Measurements from ENCODE around the gene NTRK3. TPM values are rescaled to one million over a fixed set of nuclear protein-coding genes. Genes with fewer than 3 reads are reported as not detected.

Gene NTRK3
- total RNA-seq, 3 donors from 2014 or later (not counting 1 experiment from before 2014, with no cell fraction given) = not detected

- no peaks in the 10 kb centered on the region for H3K36me3 Mint-ChIP-seq
- H3K4me3 ChIP-seq (ENCODE audit: low read length) = no peak overlapping the region
- no peak for TF ChIP-seq CTCF (IDR thresholded peaks at IDR 0.05)
- no peak overlapping the region for H3K27ac Mint-ChIP-seq
- peaks cover 6 to 11% of the 10 kb centered on the region in 2 donors for H3K27me3 Mint-ChIP-seq (ENCODE audit: low read depth in 2 of 2)
- intact Hi-C loops (cut with micrococcal nuclease) = no loop called here
- ATAC-seq = no peak
- no peaks in the 10 kb centered on the region for H3K9me3 ChIP-seq (ENCODE audit: control insufficient read depth, insufficient read depth, low read length)
- no peaks in the 10 kb centered on the region for H3K9me3 Mint-ChIP-seq
- H3K36me3 ChIP-seq (ENCODE audit: control insufficient read depth, insufficient read depth, low read length) = no peaks in the 10 kb centered on the region
- H3K27me3 ChIP-seq (ENCODE audit: control insufficient read depth, insufficient read depth, low read length) = no peaks in the 10 kb centered on the region
- H3K4me3 Mint-ChIP-seq = no peak overlapping the region
- no peak overlapping the region for H3K27ac ChIP-seq (ENCODE audit: low read length)
- no peak for DNase-seq
- WGBS (ENCODE audit: insufficient coverage) = 84% methylated on average over 3 of the region's 3 CpGs
- H3K4me1 Mint-ChIP-seq = no peaks in the 10 kb centered on the region
- no peaks in the 10 kb centered on the region for H3K4me1 ChIP-seq (ENCODE audit: control insufficient read depth, insufficient read depth, low read length)
These were observed 66.3 kb downstream of the NTRK3 start for GRCh38 chr15:88190232-88190631.

- DNase-seq (no peak), ATAC-seq (no peak)
- Histone ChIP-seq H3K36me3 (ENCODE audit: control insufficient read depth, insufficient read depth, low read length) (no peaks in the 10 kb centered on the region), H3K4me3 (ENCODE audit: low read length) (no peak overlapping the region), H3K27ac (ENCODE audit: low read length) (no peak overlapping the region), H3K27me3 (ENCODE audit: control insufficient read depth, insufficient read depth, low read length) (no peaks in the 10 kb centered on the region), H3K9me3 (ENCODE audit: control insufficient read depth, insufficient read depth, low read length) (no peaks in the 10 kb centered on the region), H3K4me1 (ENCODE audit: control insufficient read depth, insufficient read depth, low read length) (no peaks in the 10 kb centered on the region)
- no peak overlapping the region for H3K27ac Mint-ChIP-seq
- no peak overlapping the region for H3K4me3 Mint-ChIP-seq
- TF ChIP-seq CTCF (IDR thresholded peaks at IDR 0.05) = no peak
- no peaks in the 10 kb centered on the region for H3K27me3 Mint-ChIP-seq (ENCODE audit: low read depth in 2 of 2)
- H3K36me3 Mint-ChIP-seq = no peaks in the 10 kb centered on the region
- intact Hi-C loops (cut with micrococcal nuclease) = no loop called here
- WGBS (ENCODE audit: insufficient coverage) = 88% methylated on average over 2 of the region's 2 CpGs
- no peaks in the 10 kb centered on the region for H3K4me1 Mint-ChIP-seq
- H3K9me3 Mint-ChIP-seq = no peaks in the 10 kb centered on the region
These were observed 68.2 kb downstream of the NTRK3 start for GRCh38 chr15:88188300-88188699.

- no peak for TF ChIP-seq CTCF (IDR thresholded peaks at IDR 0.05)
- no peaks in the 10 kb centered on the region for H3K9me3 Mint-ChIP-seq
- no peaks in the 10 kb centered on the region for H3K36me3 Mint-ChIP-seq
- WGBS (ENCODE audit: insufficient coverage) = 82% methylated on average over 4 of the region's 5 CpGs
- Histone ChIP-seq H3K4me1 (ENCODE audit: control insufficient read depth, insufficient read depth, low read length) (no peaks in the 10 kb centered on the region), H3K4me3 (ENCODE audit: low read length) (no peak overlapping the region), H3K27ac (ENCODE audit: low read length) (no peak overlapping the region), H3K27me3 (ENCODE audit: control insufficient read depth, insufficient read depth, low read length) (no peaks in the 10 kb centered on the region), H3K9me3 (ENCODE audit: control insufficient read depth, insufficient read depth, low read length) (no peaks in the 10 kb centered on the region), H3K36me3 (ENCODE audit: control insufficient read depth, insufficient read depth, low read length) (no peaks in the 10 kb centered on the region)
- intact Hi-C loops (cut with micrococcal nuclease) = no loop called here
- no peak for DNase-seq
- H3K27ac Mint-ChIP-seq = no peak overlapping the region
- ATAC-seq = no peak
- no peaks in the 10 kb centered on the region for H3K4me1 Mint-ChIP-seq
- no peak overlapping the region for H3K4me3 Mint-ChIP-seq
- peaks cover 0 to 6% of the 10 kb centered on the region in 2 donors for H3K27me3 Mint-ChIP-seq (ENCODE audit: low read depth in 2 of 2)
These were observed 69.3 kb downstream of the NTRK3 start for GRCh38 chr15:88187195-88187594.

GRCh38 chr15:88185584-88185983, 71.0 kb downstream of the NTRK3 start:
- no peak overlapping the region for H3K4me3 Mint-ChIP-seq
- H3K36me3 ChIP-seq (ENCODE audit: control insufficient read depth, insufficient read depth, low read length) = no peaks in the 10 kb centered on the region
- intact Hi-C loops (cut with micrococcal nuclease) = no loop called here
- TF ChIP-seq CTCF (IDR thresholded peaks at IDR 0.05) = no peak
- no peak for ATAC-seq
- 72% methylated on average over 3 of the region's 3 CpGs for WGBS (ENCODE audit: insufficient coverage)
- no peaks in the 10 kb centered on the region for H3K9me3 Mint-ChIP-seq
- no peaks in the 10 kb centered on the region for H3K4me1 Mint-ChIP-seq
- no peak for DNase-seq
- H3K27ac Mint-ChIP-seq = no peak overlapping the region
- no peak overlapping the region for H3K4me3 ChIP-seq (ENCODE audit: low read length)
- H3K27me3 Mint-ChIP-seq (ENCODE audit: low read depth in 2 of 2) = peaks cover 0 to 12% of the 10 kb centered on the region in 2 donors
- no peaks in the 10 kb centered on the region for H3K36me3 Mint-ChIP-seq
- H3K9me3 ChIP-seq (ENCODE audit: control insufficient read depth, insufficient read depth, low read length) = no peaks in the 10 kb centered on the region
- no peaks in the 10 kb centered on the region for H3K27me3 ChIP-seq (ENCODE audit: control insufficient read depth, insufficient read depth, low read length)
- H3K27ac ChIP-seq (ENCODE audit: low read length) = no peak overlapping the region
- no peaks in the 10 kb centered on the region for H3K4me1 ChIP-seq (ENCODE audit: control insufficient read depth, insufficient read depth, low read length)
